HepG2 (cell line): ENCODE results near the gene KIAA0825.

Experiments used
- CREB3 ChIP-seq: sonication (generic); formaldehyde crosslinking; IDR thresholded peaks from 2 replicates; pipeline ENCODE4 v1.5.0; 2020; ENCODE audit warnings: missing genetic modification reagents
- FOXJ3 ChIP-seq: sonication (generic); formaldehyde crosslinking; IDR thresholded peaks from 2 replicates; pipeline ENCODE4 v1.4.0; 2020; ENCODE audit warnings: missing genetic modification reagents, mild to moderate bottlenecking, borderline replicate concordance
- GABPA ChIP-seq, 2 experiments: IDR thresholded peaks; 2 replicates each; pipeline ENCODE4 v1.6.1; 2011 to 2016; ENCODE audit warnings: low read depth in 2 of 2, low read length in 1 of 2, missing biosample characterization in 1 of 2, missing genetic modification characterization in 1 of 2
- MTF1 ChIP-seq: sonication (generic); formaldehyde crosslinking; IDR thresholded peaks from 2 replicates; pipeline ENCODE4 v1.5.0; 2020; ENCODE audit warnings: missing genetic modification reagents
- MZF1 ChIP-seq: sonication (generic); formaldehyde crosslinking; IDR thresholded peaks from 2 replicates; pipeline ENCODE4 v1.8.1; 2023; ENCODE audit warnings: mild to moderate bottlenecking, missing genetic modification reagents, borderline replicate concordance
- POLR2A ChIP-seq, 2 experiments: IDR thresholded peaks; 2 replicates each; pipeline ENCODE4 v1.6.1; 2011; ENCODE audit warnings: low read depth in 2 of 2, low read length in 2 of 2, mild to moderate bottlenecking in 1 of 2, moderate library complexity in 1 of 2; ENCODE audit not compliant: insufficient read depth in 1 of 2
- SMAD1 ChIP-seq: sonication (generic); formaldehyde crosslinking; IDR thresholded peaks from 2 replicates; pipeline ENCODE4 v1.4.0; 2020; ENCODE audit warnings: missing genetic modification reagents, low read depth, mild to moderate bottlenecking, borderline replicate concordance
- TAF1 ChIP-seq: sonication (generic); formaldehyde crosslinking; IDR thresholded peaks from 2 replicates; pipeline ENCODE4 v1.4.0; 2020; ENCODE audit warnings: missing genetic modification reagents
- ZBTB38 ChIP-seq: sonication (generic); formaldehyde crosslinking; IDR thresholded peaks from 2 replicates; pipeline ENCODE4 v1.5.1; 2020; ENCODE audit warnings: mild to moderate bottlenecking, missing genetic modification reagents
- ZNF777 ChIP-seq: sonication (generic); formaldehyde crosslinking; IDR thresholded peaks from 2 replicates; pipeline ENCODE4 v1.4.0; 2020; ENCODE audit warnings: missing genetic modification reagents
- ZSCAN29 ChIP-seq: sonication (generic); formaldehyde crosslinking; conservative IDR thresholded peaks from 2 replicates; pipeline ENCODE4 v1.4.0; 2020; ENCODE audit warnings: mild to moderate bottlenecking, missing genetic modification reagents

- TF ChIP-seq ZSCAN29, result no peak
- no peak for TF ChIP-seq MTF1 (CRISPR knock-in tag)
- TF ChIP-seq FOXJ3, result no peak
- no peak for TF ChIP-seq MZF1 (CRISPR knock-in tag)
- no peak for TF ChIP-seq SMAD1 (CRISPR knock-in tag)
- no peak for TF ChIP-seq TAF1 (CRISPR knock-in tag)
- TF ChIP-seq ZNF777, result no peak
- no peak for TF ChIP-seq ZBTB38 (CRISPR knock-in tag)
- TF ChIP-seq GABPA (IDR thresholded peaks at IDR 0.05; ENCODE audit: low read depth, low read length), result no peak
- no peak for TF ChIP-seq GABPA (CRISPR knock-in tag; IDR thresholded peaks at IDR 0.05; ENCODE audit: low read depth)
- TF ChIP-seq POLR2A (IDR thresholded peaks at IDR 0.05; ENCODE audit: insufficient read depth in 1 of 2, low read depth in 2 of 2, low read length in 2 of 2), result no peak
- TF ChIP-seq CREB3, result no peak
Measured at GRCh38 chr5:94524841-94525697, 93.3 kb downstream of the KIAA0825 start.
